ENCODE data around the gene SLC4A2.
A peak's percentile ranks its signal among the peaks of the same experiment; 100 is the strongest.

Gene SLC4A2

DNA sequence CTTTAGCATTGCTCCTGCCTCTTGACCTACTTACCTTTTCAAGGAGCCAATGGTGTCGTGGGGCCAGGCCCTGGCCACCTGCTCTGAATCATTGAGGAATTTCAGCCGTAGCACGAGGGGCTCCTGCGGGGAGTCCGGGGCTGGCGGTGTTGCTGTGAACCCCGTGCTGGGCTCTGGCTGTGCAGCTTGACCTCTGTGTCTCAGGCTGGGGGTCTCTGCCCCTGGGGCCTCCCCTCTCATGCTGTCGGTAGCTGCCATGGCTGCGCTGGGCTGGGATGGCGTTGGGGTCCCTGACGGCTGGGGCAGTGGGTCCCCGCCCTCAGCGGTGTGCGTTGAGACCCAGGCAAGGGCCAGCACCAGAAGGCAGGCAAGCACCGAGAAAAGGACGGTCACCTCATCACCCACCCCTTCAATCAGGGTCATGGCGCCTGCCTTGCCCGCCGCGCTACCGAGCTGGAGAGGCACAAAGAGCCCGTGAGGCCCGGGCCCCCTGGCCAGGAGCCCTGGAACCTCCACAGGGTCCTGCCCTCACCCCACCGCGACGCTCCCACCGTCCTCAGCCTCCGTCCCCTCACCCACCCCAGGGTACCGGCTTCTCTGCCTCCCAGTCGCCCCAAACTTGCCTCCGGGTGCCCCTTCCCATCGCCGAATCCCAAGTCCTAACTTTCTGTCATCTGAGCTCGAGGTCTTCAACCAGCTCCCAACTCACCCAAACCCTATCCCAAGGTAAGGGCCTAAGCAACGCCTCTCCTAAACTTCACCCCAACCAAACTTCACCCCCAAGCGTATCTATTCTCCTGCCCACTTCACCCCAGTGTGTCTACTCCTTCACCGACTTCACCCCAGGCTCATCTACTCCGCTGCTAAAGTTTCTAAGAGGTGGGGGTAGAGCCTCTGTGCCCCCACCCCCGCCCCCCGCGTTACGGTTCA, 23.0 kb downstream of the SLC4A2 start:
- no peak for DNase-seq

DNA sequence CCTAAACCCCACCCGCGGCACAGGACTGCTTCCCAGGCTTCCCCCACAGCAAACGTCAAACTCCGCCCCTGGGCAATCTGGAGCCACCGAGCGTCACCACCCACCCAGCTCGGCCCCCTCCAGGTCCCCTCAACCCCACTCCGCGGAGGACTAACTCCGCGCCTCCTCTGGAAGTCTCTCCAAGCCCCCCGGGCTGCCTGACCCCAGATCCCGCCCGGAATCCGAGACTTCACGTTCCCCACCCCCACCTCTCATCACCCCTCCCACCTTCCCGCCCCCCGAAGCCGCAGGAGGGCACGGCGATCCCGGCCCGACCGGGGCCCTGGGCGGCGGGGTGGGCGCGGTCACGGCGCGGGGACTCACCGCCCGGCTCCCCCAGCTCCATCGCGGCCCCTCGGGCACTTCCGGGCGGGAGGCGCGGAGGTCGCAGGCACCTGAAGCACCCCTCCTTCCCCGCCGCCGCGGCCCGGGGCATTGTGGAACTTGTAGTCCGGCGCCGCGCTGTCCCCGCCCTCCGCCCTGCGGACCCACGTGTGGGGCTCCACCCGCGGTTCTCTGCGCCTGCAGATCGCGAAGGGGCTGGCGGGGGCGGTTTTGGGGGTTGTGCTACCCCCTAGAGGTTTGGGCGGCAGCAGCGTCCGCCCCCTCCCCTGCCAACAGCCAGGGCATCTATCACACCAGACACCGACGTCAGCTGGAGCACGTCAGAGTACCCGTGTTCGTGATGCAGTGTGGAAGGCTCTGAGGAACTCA, 23.9 kb downstream of the SLC4A2 start, which contains the start of gene TMUB1:
Gene TMUB1 (minus strand): TSS at position 423 of the 753 bp plus-strand sequence. CDS start 930 bp downstream, outside the sequence.
- peak; percentile 42 for DNase-seq

DNA sequence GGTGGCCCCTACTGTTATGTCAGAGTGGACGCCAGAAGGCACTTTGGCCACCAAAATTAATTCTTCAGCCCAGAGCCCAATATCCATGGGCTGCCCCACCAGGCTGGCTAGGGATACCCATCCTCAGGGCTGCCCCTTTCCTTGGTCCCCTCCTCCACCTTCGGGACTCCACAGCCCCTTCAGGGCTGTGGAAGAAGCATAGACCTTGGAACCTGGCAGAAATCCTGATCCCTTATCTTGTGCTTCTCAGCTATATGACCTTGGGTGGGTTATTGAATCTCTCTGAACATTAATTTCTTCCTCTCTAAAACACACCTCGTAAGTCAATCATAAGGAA, 24.4 kb downstream of the SLC4A2 start:
- DNase-seq: no peak

DNA sequence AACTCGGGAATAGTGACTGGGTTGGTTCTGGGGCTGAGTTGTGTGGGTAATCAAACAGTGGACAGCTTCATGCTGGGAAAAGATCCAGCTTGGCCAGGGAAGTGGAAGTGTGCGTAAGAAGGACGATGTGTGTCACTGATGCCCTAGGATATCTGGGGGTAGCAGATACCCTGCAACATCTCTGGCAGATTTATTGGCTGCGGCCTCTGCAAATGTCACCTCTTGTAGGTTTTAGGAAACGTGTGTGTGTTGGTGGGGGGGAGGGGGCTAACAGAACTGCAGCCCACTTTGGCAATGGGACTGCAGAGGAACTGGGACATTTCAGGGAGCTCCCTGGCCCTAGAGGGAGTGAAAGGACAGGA, 25.9 kb downstream of the SLC4A2 start:
- no peak for DNase-seq

DNA sequence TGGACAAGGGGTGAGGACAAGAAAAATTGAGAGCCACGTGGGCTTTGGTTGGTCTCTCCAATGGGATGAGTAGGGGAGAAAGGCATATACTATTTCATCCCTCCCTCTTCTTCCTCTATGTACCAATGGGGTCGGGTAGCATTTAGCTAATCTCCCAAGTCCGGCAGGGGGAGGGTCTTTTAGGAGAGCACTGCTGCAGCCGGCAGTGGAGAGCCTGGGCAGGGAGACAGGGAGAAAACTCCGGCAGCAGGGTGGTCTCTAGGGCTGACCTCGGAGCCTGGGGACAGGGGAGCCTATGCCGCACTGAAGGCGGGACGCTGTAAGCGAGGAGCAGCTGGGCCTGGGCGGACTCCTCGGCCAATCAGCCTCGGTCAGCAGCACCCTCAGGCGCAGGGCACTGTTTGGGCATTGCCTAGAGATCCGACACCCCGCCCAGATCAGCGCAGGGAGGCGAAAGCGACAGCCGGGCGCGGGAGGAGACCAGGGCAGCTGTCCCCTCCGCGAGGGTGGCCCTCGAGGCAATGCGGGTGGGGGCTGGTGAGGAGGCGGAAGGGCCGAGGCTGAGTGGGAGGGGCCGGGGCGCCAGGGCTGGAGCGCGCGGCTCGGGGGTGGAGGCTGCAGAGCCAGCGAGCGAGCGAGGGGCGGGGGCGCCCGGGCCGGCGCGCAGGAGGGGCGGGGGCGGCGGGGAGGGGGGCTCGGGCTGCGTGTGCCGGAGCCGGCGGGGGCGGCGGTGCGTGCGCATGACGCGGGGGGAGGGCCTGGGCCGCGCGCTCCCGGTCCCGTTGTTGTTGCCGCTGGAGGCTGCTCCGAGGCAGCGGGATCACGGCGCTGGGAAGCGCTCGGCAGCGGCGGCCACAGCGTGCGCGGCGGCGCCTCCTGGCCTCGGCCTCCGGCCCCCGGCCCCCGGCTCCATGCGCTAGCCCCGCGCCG, 26.6 kb downstream of the SLC4A2 start, which contains the start of gene AGAP3:
Gene AGAP3 (plus strand): TSS at position 785 of the 930 bp plus-strand sequence. CDS start 267 bp downstream, outside the sequence.
- DNase-seq: peak; percentile 39

DNA sequence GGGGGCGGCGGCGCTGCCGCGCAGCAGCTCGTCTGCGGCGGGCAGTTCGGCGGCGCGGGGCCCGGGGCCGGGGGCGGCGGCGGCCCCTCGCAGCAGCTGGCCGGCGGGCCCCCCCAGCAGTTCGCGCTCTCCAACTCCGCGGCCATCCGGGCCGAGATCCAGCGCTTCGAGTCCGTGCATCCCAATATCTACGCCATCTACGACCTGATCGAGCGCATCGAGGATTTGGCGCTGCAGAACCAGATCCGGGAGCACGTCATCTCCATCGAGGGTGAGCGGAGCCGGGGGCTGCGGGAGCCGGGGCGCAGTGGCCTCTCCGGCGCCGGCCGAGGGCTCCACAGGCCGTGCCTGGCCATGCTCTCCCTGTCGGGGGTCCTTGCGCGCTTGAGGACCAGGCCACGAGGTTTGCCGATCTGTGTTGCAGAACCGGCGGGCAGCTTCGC, 27.4 kb downstream of the SLC4A2 start:
- DNase-seq: no peak

DNA sequence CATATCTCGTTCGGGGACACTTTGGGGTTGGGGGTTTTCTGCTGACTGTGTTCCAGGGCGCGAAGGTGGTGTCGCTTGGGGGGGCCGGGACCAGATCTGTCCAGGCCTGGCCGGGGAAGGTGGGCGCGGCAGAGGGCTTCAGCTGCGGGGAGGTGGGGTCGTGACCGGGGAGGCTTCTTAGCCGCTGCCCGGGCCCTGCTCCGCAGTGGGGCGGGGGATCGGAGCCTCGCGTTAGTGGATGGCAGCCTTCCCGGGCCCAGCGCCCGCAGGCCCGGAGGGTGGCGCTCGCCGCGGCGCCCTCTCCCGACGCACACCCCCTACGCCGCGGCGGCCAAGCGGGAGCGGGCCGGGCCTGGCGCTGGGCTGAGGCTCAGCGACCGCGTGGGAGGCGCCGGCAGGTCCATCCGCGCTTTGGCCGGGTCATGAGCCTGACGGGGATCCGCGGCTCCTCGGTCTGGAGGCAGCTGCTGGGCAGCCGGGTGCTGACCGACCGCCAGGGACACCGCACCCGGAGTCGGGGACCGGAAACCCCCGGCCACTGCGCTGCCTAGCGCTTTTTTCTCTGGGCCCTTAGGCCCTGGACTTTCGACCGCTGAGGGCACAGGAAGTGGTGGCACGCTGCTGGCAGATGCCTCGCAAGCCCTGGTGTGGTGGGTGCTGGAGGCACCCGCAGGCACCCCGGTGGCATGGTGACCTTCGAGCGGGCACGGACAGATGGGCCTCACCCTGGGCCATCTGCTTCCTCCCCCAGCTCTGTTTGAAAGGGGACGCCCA, 28.0 kb downstream of the SLC4A2 start:
- no peak for DNase-seq

DNA sequence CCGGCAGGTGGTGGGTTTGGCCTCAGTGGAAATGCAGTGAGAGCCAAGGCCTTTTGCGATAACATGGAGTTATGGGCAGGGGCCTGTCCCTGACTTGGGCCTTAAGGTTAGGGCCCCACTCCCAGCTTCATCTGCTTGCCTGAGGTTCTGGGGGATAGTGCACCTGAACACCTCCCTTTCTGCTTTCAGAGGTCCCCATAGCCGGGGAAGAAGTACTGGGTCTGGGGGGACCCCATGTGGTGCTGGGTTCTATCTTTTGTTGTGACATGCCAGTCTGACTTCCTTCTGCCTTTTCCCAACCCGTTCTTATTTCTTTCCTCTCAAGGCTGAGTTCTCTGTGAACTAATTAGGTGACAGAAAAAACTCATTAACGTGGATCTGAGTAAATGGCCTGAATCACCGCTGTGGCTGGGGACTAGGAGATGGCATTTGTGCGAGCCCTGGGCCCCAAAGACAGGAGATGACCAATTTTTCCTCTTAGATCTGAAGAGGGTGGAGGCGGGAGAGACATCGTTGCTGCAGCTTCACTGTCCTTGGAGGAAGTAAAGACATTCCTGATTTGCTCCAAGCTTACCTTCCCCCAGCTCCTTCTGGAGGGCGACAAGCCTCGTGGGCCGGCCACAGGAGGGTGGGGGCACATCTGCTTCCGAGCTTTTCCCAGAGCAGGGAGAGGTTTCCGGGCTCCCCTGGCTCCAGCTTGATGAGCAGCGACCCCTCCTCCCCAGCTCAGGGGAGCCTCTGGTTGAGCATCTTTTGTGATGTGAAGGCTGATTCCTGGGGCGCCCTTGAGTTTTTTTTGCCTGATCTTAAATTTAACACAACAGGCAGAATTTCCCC, 28.8 kb downstream of the SLC4A2 start:
- DNase-seq: no peak

DNA sequence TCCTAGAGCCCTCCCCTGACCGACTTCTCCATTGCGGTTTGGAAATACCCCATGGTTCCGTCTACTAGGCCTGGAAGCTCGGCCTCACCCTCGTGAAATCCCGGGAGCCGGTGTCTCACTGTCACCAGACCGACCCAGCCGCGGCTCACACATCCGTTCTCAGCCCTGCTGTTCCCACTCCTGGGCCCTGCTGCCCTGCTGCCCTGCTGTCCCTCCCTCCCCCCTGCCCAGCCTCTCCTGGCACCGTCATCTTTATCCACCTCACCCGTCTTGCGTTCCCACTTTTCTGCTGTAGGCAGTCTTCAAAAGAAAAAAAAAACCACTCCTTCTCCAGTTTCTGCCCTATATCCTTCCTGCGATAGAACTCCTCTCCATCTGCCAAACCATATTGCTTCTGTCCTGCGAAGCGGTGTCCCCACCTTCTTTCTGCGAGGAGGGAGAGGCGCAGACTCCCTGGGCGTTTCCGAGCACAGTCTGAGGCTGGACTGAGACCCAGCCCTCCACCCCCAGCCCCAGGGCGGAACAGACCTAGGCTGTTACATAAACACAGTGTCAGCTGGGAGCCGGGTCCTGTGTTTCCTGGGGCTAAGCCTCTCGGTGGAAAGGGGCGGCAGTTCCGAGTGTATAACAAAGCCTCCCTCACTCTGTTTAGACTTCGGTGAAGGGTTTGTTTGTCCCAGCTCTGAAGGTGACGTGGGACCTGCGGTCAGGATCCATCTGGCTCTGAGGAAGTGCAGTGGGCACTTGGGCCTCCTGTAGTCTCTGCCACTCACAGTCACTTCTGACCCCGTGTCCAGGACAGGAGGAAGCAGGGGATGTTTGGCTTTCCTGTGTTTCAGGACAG, 29.7 kb downstream of the SLC4A2 start:
- no peak for DNase-seq

DNA sequence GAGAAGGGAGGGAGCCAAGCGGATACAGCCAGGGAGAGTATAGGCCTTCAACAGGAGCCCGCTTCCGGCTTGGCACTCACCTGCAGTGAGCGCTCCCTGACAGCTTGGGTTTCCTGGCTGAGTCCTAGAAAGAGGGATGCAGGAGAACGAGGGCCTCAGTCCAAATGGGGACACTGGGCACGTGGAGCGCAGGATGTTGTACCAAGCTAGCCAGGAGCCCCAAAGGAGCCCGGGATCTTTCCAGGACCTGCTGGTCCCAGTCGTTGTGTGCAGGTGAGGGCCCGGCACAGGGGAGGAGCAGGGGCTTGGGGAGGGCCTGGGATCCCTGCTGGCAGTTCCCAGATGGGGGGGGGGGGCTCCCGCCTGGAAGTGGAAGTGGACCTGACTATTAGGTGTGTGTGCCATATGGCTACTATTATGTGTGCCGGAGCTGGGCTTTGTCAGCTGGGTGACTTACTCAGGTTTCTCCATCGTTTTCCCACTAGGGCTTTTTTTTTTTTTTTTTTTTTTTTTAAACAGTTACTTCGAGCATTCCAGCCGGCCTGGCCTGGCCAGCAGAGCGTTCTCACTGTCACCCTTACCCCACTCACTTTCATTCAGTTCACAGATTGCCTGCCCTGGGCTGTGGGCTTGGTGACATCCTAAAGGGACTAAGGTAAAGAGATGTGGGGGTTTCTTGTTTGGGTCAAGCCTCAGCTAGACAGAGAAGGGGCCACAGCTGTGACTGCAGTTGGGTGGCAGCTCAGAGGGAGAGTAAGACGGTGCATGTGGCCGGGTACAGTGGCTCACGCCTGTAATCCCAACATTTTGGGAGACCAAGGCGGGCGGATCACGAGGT, 30.7 kb downstream of the SLC4A2 start:
- DNase-seq: no peak

DNA sequence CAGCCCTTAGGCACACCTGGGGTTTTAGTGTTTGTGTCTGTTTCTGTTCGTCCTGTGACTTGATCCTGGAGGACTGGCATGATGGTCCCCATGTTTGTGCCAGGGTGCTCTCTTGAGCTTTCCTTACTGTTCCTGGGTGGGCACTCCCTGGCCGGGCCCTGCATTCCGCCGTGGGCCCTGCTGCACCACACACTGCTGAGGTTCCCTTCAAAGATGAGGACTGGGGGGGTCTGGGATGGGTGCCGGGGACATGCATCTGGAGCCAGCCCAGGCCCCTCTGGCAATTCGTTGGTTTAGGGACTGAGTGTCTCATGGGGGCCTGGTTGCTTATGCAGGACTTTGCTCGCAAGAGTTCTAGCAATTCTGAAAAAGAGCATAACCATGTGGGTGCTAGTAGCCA, 31.6 kb downstream of the SLC4A2 start:
- no peak for DNase-seq

DNA sequence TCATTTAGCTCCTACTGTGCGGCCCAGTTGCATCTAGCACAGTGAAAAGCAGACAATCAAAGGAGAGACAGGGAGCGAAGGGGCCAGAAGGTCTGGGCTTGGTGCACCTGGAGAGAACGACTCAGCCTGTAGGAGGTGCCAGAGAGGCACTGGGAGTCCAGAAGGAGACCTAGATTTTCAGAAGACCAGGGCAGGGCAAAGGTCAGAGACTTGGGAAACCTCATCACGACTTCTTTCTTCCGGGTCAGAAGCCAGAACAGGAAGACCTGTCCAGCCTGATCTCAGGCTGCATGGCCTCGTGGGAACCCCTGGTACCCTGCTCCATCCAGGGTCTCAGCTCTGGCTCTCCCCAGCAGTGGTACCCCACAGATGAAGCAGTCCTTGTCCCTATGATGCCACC, 32.0 kb downstream of the SLC4A2 start:
- no peak for DNase-seq

DNA sequence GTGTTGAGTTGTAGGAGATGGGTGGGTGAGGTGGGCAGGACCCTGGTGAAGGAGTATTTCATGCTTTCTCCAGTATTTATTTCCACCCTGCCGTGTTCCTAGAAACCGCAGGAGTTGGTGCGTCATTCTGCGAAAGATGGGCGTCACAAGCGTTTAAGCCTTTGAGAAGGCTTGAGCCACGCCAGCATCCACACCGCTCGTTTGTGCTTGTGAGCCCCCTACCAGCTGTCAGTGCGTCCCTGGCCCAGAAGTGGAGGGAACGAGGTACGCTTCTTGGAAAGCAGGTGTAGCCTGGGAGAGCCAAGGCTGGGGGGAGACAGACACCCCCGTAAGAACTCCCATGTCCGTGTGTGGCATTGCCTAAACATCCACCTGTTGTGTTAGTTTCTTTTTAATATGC, 32.6 kb downstream of the SLC4A2 start:
- DNase-seq: no peak

DNA sequence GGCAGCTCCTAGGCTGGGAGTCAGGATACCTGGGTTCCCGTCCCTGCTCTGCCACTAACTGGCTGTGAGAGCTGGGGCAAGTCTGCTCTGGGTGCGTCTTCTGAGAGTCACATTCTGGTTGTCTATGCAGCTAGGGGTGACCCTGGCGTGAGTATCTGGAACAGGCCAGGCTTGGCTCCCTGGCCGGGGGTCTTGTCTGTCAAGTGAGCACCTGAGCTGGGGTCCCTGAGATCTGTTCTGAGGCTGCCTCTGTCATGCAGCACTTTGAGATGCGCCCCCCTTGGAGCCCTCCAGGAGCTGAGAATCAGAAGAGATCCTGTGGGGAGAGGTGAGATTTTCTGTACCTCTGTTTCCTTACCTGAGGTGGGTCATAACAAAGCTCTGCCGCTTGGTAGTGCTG, 34.4 kb downstream of the SLC4A2 start:
- no peak for DNase-seq

DNA sequence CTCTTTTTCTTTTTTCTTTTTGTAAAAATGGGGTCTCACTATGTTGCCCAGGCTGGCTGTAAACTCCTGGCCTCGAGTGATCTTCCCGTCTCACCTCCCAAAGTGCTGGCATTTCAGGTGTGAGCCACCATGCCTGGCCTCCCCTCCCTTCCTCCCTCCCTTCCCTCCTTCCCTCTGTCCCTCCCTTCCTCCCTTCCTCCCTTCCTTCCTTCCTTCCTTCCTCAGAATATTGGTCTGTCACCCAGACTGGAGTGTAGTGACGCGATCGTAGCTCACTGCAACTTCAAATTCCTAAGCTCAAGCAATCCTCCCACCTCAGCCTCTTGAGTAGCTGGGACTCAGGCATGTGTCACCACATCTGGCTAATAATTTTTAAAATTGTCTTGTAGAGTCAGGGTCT, 35.3 kb downstream of the SLC4A2 start:
- no peak for DNase-seq

DNA sequence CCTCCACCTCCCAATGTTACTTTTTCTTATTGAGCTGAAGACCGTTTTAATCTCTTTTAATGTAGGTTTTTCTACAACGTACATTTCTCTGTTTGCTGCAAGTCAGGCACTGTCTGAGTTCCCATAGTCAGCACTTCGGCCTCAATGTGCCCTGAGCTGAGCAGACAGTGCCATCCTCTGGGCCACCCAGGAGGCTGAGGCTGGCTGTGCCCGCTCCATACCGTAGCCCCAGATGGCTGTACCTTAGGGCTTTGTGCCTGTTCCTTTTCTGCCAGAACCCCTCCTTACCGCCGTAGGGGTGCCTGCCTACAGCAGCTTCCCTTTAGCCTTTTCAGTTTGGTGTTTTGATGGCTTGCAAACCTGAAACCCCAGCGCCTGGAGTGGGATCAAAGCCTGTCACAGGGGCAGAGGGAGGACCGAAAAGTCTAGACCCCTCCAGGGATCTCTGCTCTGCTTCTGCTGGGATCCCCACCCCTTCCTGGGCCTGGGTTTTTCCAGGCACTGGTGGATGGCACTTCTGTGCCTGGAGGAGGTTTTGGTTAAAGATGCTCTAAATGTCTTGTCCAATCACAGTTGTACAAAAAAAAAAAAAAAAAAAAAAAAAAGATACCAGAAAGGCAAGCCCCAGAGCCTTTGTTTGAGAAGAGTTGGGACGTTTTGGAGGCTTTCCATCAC, 35.9 kb downstream of the SLC4A2 start:
- DNase-seq: no peak

DNA sequence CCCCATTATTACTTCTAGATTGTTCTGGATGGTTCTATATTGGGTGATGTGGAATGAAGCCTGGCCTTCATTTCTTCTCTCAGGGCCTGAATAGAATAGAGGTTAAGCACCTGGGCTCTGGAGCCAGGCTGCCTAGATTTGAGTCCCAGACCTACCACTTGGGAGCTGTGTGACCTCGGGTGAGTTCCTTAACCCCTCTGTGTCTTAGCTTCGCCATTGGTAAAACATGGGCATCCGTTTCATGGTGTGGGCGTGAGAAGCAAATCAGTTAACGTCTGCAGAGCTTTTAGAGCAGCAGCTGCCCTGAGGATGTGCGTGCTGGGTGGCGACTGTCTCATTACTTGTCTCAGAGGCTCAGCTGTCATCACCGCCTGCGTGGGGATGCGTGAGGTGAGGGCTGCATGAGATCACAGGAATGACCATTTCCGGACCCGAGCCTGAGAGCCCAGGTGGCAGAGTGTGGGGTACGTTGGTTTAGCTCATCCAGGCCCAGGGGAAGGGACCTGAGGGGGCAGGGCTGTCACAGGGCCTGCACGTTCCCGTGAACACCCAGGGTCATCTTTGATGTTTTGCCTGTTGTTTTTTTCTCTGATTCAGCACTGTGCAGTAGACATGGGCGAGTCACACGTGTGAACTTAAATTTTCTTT, 36.6 kb downstream of the SLC4A2 start:
- no peak for DNase-seq
